Measurements from ENCODE around the gene UBTF. TPM values are rescaled to one million over a fixed set of nuclear protein-coding genes. Genes with fewer than 3 reads are reported as not detected.
A peak's percentile ranks its signal among the peaks of the same experiment; 100 is the strongest.

The UBTF gene
- total and polyA plus RNA-seq, 7 donors, result 26.8 to 58.4 (median 48.3) TPM

- H3K9me3 ChIP-seq, result no peaks in the 10 kb centered on the region
- 89 to 91% methylated on average over 10 of the region's 10 CpGs for WGBS, 2 donors
- TF ChIP-seq CTCF (IDR thresholded peaks at IDR 0.05), result no peak
- no peak overlapping the region for H3K27ac ChIP-seq
- DNase-seq, result no peak
- H3K27me3 ChIP-seq, result no peaks in the 10 kb centered on the region
- intact Hi-C loops (cut with DNase I), result loop anchor here (10.0 kb wide), 1 partner anchor 954 kb away; the partner anchor contains the start of gene HEXIM1
- peaks cover 19 to 56% (median 33%) of the 10 kb centered on the region in 4 donors for H3K36me3 ChIP-seq
- H3K4me3 ChIP-seq, result no peak overlapping the region
- peaks cover 0 to 24% (median 19%) of the 10 kb centered on the region in 4 donors for H3K4me1 ChIP-seq
Observed at GRCh38 chr17:44190481-44190880, 29.0 kb downstream of the UBTF start.

- Histone ChIP-seq H3K27ac (peak overlapping the region in 3 of 4 donors; percentile 91 to 99 (median 98)), H3K36me3 (peaks cover 4 to 39% (median 16%) of the 10 kb centered on the region in 4 donors), H3K9me3 (no peaks in the 10 kb centered on the region), H3K4me3 (no peak overlapping the region), H3K27me3 (no peaks in the 10 kb centered on the region), H3K4me1 (peaks cover 0 to 35% (median 27%) of the 10 kb centered on the region in 4 donors)
- intact Hi-C loops (cut with DNase I), result loop anchor here (5.0 kb wide), 1 partner anchor 66 kb away; the partner anchor contains the start of gene HDAC5
- TF ChIP-seq CTCF (IDR thresholded peaks at IDR 0.05) (no peak), POLR2A (IDR thresholded peaks at IDR 0.05) (no peak), POLR2AphosphoS5 (IDR thresholded peaks at IDR 0.05) (no peak), EP300 (IDR thresholded peaks at IDR 0.05) (no peak)
- 91 to 92% methylated on average over 12 of the region's 12 CpGs for WGBS, 2 donors
- DNase-seq, result no peak
Observed at GRCh38 chr17:44188576-44189403, 30.7 kb downstream of the UBTF start.

- peaks cover 0 to 35% (median 27%) of the 10 kb centered on the region in 4 donors for H3K4me1 ChIP-seq
- DNase-seq, result no peak
- no peaks in the 10 kb centered on the region for H3K27me3 ChIP-seq
- H3K36me3 ChIP-seq, result peaks cover 2 to 27% (median 10%) of the 10 kb centered on the region in 4 donors
- peak overlapping the region; percentile 60 to 94 (median 74) for H3K4me3 ChIP-seq
- no peaks in the 10 kb centered on the region for H3K9me3 ChIP-seq
- TF ChIP-seq POLR2AphosphoS5 (IDR thresholded peaks at IDR 0.05), result peak in 1 of 4 donors; percentile 42
- TF ChIP-seq EP300 (IDR thresholded peaks at IDR 0.05), result no peak
- no peak for TF ChIP-seq POLR2A (IDR thresholded peaks at IDR 0.05)
- intact Hi-C loops (cut with DNase I), result loop anchor here (1.0 to 5.0 kb wide), 2 partner anchors 31 to 65 kb away; partner anchors contain the start of gene HDAC5
- peak overlapping the region; percentile 89 to 99 (median 94) for H3K27ac ChIP-seq
- WGBS, 2 donors, result 1 to 3% methylated on average over 32 of the region's 32 CpGs
Observed at GRCh38 chr17:44187131-44187899, 32.2 kb downstream of the UBTF start.

- 0 to 1% methylated on average over 50 of the region's 50 CpGs for whole genome bisulfite sequencing, 2 donors
- H3K27me3 ChIP-seq, result no peaks in the 10 kb centered on the region
- intact Hi-C loops (cut with DNase I), result loop anchor here (1.0 to 5.0 kb wide), 3 partner anchors 13 to 64 kb away; partner anchors contain the start of genes ATXN7L3 and HDAC5
- peak within 1 kb of the TSS; percentile 60 to 94 (median 74) for H3K4me3 ChIP-seq
- H3K9me3 ChIP-seq, result no peaks in the 10 kb centered on the region
- peak; percentile 99 for DNase-seq
- peak within 1 kb of the TSS; percentile 89 to 99 (median 94) for H3K27ac ChIP-seq
- H3K4me1 ChIP-seq, result peaks cover 0 to 35% (median 27%) of the 10 kb centered on the region in 4 donors
- H3K36me3 ChIP-seq, result peaks cover 4 to 31% (median 12%) of the 10 kb centered on the region in 4 donors
- TF ChIP-seq CTCF (IDR thresholded peaks at IDR 0.05) (no peak), EP300 (IDR thresholded peaks at IDR 0.05) (peak in 2 of 4 donors; percentile 24 to 65), POLR2A (IDR thresholded peaks at IDR 0.05) (peak; percentile 60 to 81), POLR2AphosphoS5 (IDR thresholded peaks at IDR 0.05) (peak; percentile 84 to 93 (median 90))
Observed at GRCh38 chr17:44186307-44187130, 33.0 kb downstream of the UBTF start, which contains the start of gene TMUB2. Gene TMUB2 (plus strand): TSS chr17:44186972. CDS start chr17:44187709, 737 bp downstream.
